ENCODE results near the gene BBX.
"Not testable (repeated sequence)": the region's sequence is repeated elsewhere in the genome, so short reads cannot be mapped to it uniquely, and the experiment has no call there.

BBX gene

GRCh38 chr3:107810171-107811071 is 287.7 kb downstream of the BBX start:
- DNase-seq, result peak; percentile 31

GRCh38 chr3:107813026-107813425 is 290.3 kb downstream of the BBX start:
- DNase-seq, result peak; percentile 46

DNA sequence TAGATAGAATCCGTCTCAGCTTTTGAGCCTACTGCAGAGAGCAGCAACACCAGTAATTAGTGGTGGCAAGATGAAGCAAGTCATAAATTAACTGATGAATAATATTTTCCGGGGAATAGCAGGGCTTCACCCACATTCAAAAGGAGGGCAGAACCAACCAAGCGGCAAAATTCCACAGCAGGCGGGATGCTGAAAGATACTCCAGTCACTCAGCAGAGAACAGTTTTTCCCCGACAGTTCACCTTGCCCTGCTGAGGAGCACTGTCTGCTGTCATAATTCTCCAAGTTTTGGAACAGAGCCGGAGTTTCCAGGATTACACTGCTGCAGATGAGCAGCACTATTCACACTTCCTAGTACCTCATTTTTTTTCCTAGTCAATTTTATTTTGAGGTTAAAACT is 293.3 kb downstream of the BBX start:
- no peak for DNase-seq

GRCh38 chr3:107817076-107817475 is 294.3 kb downstream of the BBX start:
- no peak for DNase-seq

- DNase-seq, result no peak
Observed at GRCh38 chr3:107818025-107818424, 295.3 kb downstream of the BBX start.

DNA sequence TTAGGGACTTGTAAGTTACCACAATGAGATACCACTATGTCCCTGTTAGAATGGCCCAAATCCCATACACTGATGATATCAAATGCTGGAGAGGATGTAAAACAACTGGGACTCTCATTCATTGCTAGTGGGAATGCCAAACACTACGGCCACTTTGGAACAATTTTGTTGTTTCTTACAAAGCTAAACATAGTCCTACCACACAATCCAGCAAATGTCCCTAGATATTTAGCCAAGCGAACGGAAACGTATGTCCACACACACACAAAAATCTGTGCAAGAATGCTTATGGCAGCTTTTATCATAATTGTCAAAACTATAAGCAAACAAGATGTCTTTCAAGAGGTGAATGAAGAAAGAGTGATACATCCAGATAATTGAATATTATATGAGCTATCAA is 296.9 kb downstream of the BBX start:
- no peak for DNase-seq

DNA sequence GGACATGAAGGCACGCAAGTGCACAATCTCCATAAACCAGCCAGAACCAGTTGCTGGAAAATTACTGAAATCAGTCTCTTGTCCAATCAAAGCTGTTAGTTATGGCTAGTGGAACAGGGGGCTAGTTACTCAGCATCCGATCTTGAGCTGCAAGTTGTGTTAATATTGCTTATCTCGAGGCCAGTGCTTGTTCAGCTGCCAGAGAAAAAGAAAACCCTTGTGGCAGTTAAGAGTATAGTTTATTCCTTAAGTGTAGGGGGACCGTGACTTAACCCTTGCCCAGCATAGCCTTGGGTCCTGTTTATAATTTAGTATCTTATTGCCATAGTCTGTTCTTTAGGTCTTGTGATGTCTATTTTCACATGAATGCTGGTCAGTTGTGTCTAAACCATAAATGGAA is 299.5 kb downstream of the BBX start:
- DNase-seq, result no peak

- no peak for DNase-seq
Observed at GRCh38 chr3:107824822-107825371, 302.1 kb downstream of the BBX start.

GRCh38 chr3:107825556-107825955 is 302.8 kb downstream of the BBX start:
- no peak for DNase-seq

GRCh38 chr3:107826727-107827126 is 304.0 kb downstream of the BBX start:
- DNase-seq, result no peak

GRCh38 chr3:107829185-107829584 is 306.4 kb downstream of the BBX start:
- DNase-seq, result no peak

GRCh38 chr3:107831590-107831989 is 308.8 kb downstream of the BBX start:
- DNase-seq, result no peak

DNA sequence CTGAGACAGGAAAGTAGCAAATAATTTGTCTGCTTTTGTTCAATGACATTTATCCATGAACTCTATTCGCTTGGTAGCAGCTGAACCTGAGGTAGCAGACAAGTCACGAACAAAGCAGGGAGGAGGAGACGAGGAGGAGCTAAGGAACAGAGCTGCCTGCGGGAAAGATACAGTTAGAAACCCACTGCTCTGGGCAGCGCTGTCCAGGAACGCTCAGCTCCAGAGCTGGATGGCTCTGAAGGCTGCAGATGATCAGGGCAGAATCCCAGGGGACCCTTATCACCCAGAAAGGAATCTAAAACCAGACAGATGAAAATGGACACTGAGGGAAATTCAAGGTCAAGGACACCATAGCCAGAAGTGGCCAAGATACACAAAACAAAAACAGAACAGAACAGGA is 310.3 kb downstream of the BBX start:
- no peak for DNase-seq

DNA sequence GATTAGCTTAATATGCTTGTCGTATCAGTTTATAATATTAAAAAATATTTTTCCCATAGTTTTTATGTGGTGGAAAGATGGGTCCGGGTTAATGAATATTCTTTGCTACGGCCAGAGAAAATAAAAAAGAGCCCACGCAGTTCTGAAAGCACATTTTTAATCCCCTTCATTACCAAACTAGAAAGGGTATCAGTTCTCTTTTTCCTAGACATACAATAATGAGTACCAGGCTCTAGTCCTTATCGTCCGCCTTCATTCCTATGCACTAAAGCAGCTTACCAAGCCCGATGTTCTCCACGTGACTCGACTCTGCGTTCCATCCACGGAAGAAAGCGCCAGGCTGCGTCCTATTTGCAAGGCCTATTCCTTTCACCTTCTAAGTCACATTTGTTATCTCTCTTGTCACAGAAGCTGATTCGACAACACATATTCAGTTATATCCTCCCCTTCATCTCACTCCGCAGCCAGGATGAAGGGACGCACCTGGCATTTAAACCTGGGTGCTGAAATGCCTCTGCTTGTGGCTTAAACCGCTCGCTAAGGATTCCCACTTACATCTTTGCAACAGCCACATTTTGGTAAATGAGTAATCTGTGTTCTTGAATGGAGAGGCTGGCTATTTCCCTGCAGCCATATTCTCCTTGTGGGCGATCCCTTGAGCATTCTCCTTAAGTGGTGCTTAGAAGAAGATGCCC is 311.1 kb downstream of the BBX start:
- DNase-seq, result no peak

- DNase-seq, result not testable (repeated sequence)
Observed at GRCh38 chr3:107835001-107835400, 312.2 kb downstream of the BBX start.

- no peak for DNase-seq
Observed at GRCh38 chr3:107837895-107838612, 315.3 kb downstream of the BBX start.

DNA sequence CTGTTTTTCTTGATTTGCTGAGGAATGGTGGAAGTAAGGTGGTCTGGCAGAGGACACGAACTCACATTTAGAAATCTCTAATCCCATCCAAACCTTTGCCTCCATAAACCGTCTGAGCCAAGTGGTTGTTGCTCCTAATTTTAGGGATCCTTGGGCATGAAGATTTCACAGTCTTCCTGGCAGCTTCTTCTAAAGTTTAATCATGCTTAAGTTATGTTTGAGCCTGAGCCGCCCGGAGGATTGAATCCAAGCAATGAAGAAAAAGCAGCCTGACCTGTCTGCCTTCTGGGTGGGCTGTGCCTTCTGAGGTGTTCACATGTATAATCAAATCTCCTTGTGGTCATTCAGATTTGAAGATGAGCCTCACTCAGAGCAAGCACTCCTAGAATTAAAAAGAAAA is 319.1 kb downstream of the BBX start:
- DNase-seq, result no peak

DNA sequence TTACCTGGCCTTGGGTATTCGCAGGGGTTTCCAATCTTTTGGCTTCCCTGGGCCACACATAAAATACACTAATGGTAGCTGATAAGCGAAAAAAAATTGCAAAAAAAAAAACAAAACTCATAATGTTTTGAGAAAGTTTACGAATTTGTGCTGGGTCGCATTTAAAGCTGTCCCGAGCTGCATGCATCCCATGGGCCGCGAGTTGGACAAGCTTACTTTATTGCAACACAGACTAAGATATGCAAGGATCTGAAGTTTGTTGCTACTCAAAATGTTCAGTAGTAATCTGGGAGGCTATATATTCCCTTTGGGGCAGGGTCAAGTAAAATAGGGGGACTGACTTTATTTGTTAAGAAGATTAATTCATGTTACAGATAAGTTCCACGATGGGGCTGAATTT is 320.2 kb downstream of the BBX start:
- no peak for DNase-seq

- DNase-seq, result peak; percentile 61
Observed at GRCh38 chr3:107845380-107846278, 322.9 kb downstream of the BBX start.

- peak; percentile 76 for DNase-seq
Observed at GRCh38 chr3:107846279-107846852, 323.6 kb downstream of the BBX start.

- DNase-seq, result no peak
Observed at GRCh38 chr3:107847791-107848190, 325.0 kb downstream of the BBX start.
